ENCODE results near the gene CA12. TPM values are rescaled to one million over a fixed set of nuclear protein-coding genes. Genes with fewer than 3 reads are reported as not detected.
A peak's percentile ranks its signal among the peaks of the same experiment; 100 is the strongest.

Gene CA12
- total and polyA plus RNA-seq, 2 of the 8 experiments (the other 6 are each of a cell fraction or from before 2014, with no cell fraction given): 4.7 to 4.9 TPM

DNA sequence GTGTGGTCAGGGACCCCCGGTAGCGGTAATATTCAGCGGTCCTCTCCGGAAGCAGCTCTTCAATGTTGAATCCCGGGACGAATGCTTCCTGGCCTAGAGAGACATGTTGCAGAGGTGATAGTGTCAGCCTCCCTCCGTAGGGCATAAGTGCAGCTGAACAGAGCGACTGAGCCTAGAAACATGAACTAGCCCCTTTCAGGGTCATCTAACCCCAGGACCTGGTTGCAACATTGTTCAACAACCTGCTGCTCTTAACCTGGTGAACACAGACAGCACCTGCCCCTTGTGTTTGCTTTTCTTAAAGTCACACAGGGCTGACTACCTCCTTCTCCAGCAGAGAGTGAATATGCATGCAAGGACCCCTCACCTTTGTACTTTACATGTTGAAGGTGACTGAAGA is 41.3 kb downstream of the CA12 start:
- peak overlapping the region; percentile 5; the same call in 1 of the 2 replicates for H2BK5ac ChIP-seq (ENCODE audit: low read depth, low read length)
- H4K20me1 ChIP-seq (replicated peaks in 1 of 2; ENCODE audit: control insufficient read depth in 1 of 2, insufficient read depth in 2 of 2, low read length in 2 of 2): no peaks in the 10 kb centered on the region
- peak overlapping the region; percentile 82 for H2BK20ac ChIP-seq (ENCODE audit: low read length)
- H3K4me1 ChIP-seq (replicated peaks in 1 of 4; ENCODE audit: control insufficient read depth in 3 of 4, insufficient read depth in 4 of 4, low read length in 3 of 4): peaks cover 20 to 32% (median 23%) of the 10 kb centered on the region in 4 experiments
- H3K27me3 ChIP-seq (replicated peaks in 1 of 4; ENCODE audit: control insufficient read depth in 3 of 4, extremely low read depth in 1 of 4, insufficient read depth in 3 of 4, low read length in 3 of 4): no peaks in the 10 kb centered on the region; a peak in 1 of 7 replicates
- H3K9me3 ChIP-seq (ENCODE audit: insufficient read depth in 2 of 2, low read depth in 1 of 2, low read length in 1 of 2): no peaks in the 10 kb centered on the region
- H4K8ac ChIP-seq (ENCODE audit: extremely low read depth, insufficient read depth, low read length): no peak overlapping the region
- no peak overlapping the region for H3K9ac ChIP-seq (replicated peaks in 1 of 4; ENCODE audit: extremely low read depth in 1 of 4, low read depth in 3 of 4, low read length in 3 of 4)
- no peaks in the 10 kb centered on the region for H3K79me2 ChIP-seq (ENCODE audit: control insufficient read depth in 1 of 2, insufficient read depth in 2 of 2, low read length in 2 of 2)
- no peak overlapping the region for H2BK120ac ChIP-seq (replicated peaks; ENCODE audit: low read depth, low read length)
- no peak overlapping the region for H3K23ac ChIP-seq (ENCODE audit: insufficient read length)
- no peaks in the 10 kb centered on the region for H3K36me3 ChIP-seq (ENCODE audit: control insufficient read depth in 2 of 4, insufficient read depth in 4 of 4, low read length in 3 of 4)
- H3K27ac ChIP-seq (ENCODE audit: low read depth, low read length): no peak overlapping the region
- no peaks in the 10 kb centered on the region for H3K23me2 ChIP-seq (ENCODE audit: low read depth, low read length)
- H2BK15ac ChIP-seq (ENCODE audit: low read length): no peak overlapping the region
- no peak overlapping the region for H3K4ac ChIP-seq (replicated peaks; ENCODE audit: insufficient read length, low read depth, low read length)
- no peak overlapping the region for H4K5ac ChIP-seq (ENCODE audit: insufficient read length, low read depth, low read length)
- H2AFZ ChIP-seq (ENCODE audit: low read length): no peak overlapping the region
- no peak for DNase-seq (ENCODE audit: low read depth in 1 of 2, low spot score in 2 of 2)
- no peak for FAIRE-seq
- peak overlapping the region; percentile 64; the same call in 1 of the 2 replicates for H3K18ac ChIP-seq (ENCODE audit: extremely low read depth, low read length)
- ChIA-PET POLR2A (ENCODE audit: partially characterized antibody) (interaction anchor here (0.8 to 2.0 kb wide), 4 partner anchors 9 to 47 kb away, joined by 3 to 4 read pairs (median 4); no protein-coding TSS in a partner anchor), CTCF (ENCODE audit: partially characterized antibody) (interaction anchor here (1.1 to 1.5 kb wide), 3 partner anchors 9 to 56 kb away, joined by 3 to 8 read pairs (median 3); no protein-coding TSS in a partner anchor)
- H3K14ac ChIP-seq (ENCODE audit: insufficient read length): no peak overlapping the region
- no peak overlapping the region for H3K56ac ChIP-seq (replicated peaks; ENCODE audit: insufficient read length, low read depth, low read length)
- peak overlapping the region; percentile 77; the same call in 1 of the 2 replicates for H2BK12ac ChIP-seq (ENCODE audit: low read depth, low read length)
- H3K4me3 ChIP-seq (ENCODE audit: extremely low read depth in 1 of 4, insufficient read depth in 2 of 4, low read depth in 3 of 4, low read length in 4 of 4): peak overlapping the region in 1 of 4 experiments; percentile 20; a peak in 3 of 8 replicates
- WGBS, 2 experiments (ENCODE audit: extremely low coverage in 1 of 2, insufficient coverage in 1 of 2, insufficient read length in 1 of 2, insufficient replicate concordance in 2 of 2, low coverage in 1 of 2, low lambda C conversion rate in 2 of 2, missing lambda C conversion rate in 1 of 2): 33% methylated on average over 8 of the region's 8 CpGs; no CpG with 5 or more reads in 1 of the 2 experiments
- no peaks in the 10 kb centered on the region for H3K79me1 ChIP-seq (ENCODE audit: low read depth, low read length)
- peak overlapping the region; percentile 58 for H3K4me2 ChIP-seq (ENCODE audit: insufficient read depth in 1 of 2, low read depth in 2 of 2, low read length in 2 of 2)
- H2AK5ac ChIP-seq (ENCODE audit: low read depth, low read length): 0 out of 2 replicates have a peak overlapping the region, but pooled peaks have one; percentile 59
- H4K91ac ChIP-seq (replicated peaks; ENCODE audit: insufficient read length, low read length): peak overlapping the region; percentile 23
- no peak for TF ChIP-seq CBX8 (IDR thresholded peaks at IDR 0.05; ENCODE audit: borderline replicate concordance, low read depth, low read length)
- no peak for TF ChIP-seq GABPA (IDR thresholded peaks at IDR 0.05; ENCODE audit: borderline replicate concordance, insufficient read depth, low read length)
- TF ChIP-seq, protein P1, sequence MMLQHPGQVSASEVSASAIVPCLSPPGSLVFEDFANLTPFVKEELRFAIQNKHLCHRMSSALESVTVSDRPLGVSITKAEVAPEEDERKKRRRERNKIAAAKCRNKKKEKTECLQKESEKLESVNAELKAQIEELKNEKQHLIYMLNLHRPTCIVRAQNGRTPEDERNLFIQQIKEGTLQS (IDR thresholded peaks at IDR 0.05; ENCODE audit: insufficient read depth, low read depth, low read length): no peak
- TF ChIP-seq TCF12 (IDR thresholded peaks at IDR 0.05; ENCODE audit: low read depth, low read length): no peak
- no peak for TF ChIP-seq EP300 (IDR thresholded peaks at IDR 0.05; ENCODE audit: borderline replicate concordance in 1 of 2, low read depth in 2 of 2, low read length in 2 of 2)
- no peak for TF ChIP-seq ZNF274 (IDR thresholded peaks at IDR 0.05; ENCODE audit: borderline replicate concordance, extremely low read depth, low read length)
- TF ChIP-seq BRCA1 (IDR thresholded peaks at IDR 0.05; ENCODE audit: low read depth, low read length): no peak
- no peak for TF ChIP-seq SRF (IDR thresholded peaks at IDR 0.05; ENCODE audit: low read depth, low read length)
- TF ChIP-seq CBX5 (IDR thresholded peaks at IDR 0.05; ENCODE audit: low read depth, low read length): no peak
- TF ChIP-seq BCL11A (IDR thresholded peaks at IDR 0.05; ENCODE audit: low read depth in 2 of 2, low read length in 2 of 2): no peak
- TF ChIP-seq, protein P2, sequence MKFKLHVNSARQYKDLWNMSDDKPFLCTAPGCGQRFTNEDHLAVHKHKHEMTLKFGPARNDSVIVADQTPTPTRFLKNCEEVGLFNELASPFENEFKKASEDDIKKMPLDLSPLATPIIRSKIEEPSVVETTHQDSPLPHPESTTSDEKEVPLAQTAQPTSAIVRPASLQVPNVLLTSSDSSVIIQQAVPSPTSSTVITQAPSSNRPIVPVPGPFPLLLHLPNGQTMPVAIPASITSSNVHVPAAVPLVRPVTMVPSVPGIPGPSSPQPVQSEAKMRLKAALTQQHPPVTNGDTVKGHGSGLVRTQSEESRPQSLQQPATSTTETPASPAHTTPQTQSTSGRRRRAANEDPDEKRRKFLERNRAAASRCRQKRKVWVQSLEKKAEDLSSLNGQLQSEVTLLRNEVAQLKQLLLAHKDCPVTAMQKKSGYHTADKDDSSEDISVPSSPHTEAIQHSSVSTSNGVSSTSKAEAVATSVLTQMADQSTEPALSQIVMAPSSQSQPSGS (IDR thresholded peaks at IDR 0.05; ENCODE audit: low read length): no peak
